ENCODE measurements around the gene ADAMTSL4.

ADAMTSL4 gene

DNA sequence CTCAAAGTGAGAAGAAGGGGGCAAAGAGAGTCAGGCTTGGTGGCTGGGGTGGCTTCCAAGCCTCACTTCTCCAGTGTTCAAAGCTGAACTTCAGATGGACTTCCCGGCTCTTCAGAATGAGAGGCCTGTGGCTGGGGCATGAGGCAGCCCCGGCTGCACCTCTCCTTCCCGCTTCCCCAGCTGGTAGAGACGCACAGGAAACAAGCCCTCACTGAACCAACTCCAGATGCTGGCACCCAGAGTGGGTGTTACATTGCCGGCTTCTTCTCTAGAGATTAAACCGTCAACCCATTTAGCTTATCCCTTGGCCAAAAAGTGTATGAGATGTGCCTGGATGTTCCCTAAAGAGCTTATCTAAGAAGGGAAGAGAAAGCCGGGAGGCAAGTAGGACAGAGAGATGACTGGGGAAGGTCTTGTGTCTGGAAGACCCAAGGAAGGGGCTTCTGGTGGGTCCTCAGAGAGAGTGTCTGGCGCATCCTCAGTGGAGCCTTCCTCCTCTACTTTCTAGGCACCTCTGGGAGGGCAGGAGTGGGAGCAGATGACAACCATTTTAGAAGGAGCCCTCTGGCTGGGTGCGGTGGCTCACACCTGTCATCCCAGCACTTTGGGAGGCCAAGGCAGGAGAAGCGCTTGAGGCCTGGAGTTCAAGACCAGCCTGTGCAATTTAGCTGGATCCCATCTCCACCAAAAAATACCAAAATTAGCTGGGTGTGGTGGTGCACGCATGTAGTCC lies 2.0 kb downstream of the ADAMTSL4 start:
- H3K79me2 ChIP-seq (ENCODE audit: insufficient read depth, low read length) = no peaks in the 10 kb centered on the region
- no peak overlapping the region for H3K9ac ChIP-seq (ENCODE audit: low read length)

DNA sequence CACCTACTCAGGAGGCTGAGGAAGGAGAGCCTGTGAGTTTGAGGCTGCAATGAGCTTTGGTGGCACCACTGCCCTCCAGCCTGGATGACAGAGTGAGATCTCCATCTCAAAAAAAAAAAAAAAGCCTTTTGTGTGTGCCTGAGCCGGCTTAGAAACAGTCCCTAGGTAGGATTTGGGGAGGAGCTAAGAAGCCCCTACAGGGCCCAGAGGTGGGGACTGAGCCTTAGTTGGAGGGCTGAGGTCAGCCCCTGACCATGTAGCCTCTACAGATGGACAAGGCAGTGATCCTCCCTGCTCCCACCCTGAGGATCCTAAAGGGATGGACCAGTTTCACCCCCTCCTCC lies 2.5 kb downstream of the ADAMTSL4 start:
- H3K27me3 ChIP-seq (ENCODE audit: low read length) = no peaks in the 10 kb centered on the region
- H3F3A ChIP-seq (ENCODE audit: insufficient read depth) = no peaks in the 10 kb centered on the region
- H3K9ac ChIP-seq (ENCODE audit: low read length) = no peak overlapping the region
- no peak overlapping the region for H3K4me3 ChIP-seq (ENCODE audit: insufficient read depth, low read length, poor library complexity, severe bottlenecking)
- no peak overlapping the region for H2AFZ ChIP-seq (ENCODE audit: low read depth, low read length, severe bottlenecking)
- no peaks in the 10 kb centered on the region for H3K36me3 ChIP-seq (ENCODE audit: low read length)
- no peak overlapping the region for H3K4me2 ChIP-seq (ENCODE audit: low read depth, low read length, poor library complexity, severe bottlenecking)
- no peak overlapping the region for H3K27ac ChIP-seq (ENCODE audit: low read depth, low read length)
- H3K9me2 ChIP-seq (replicated peaks; ENCODE audit: insufficient read depth, low read length) = no peaks in the 10 kb centered on the region
- no peaks in the 10 kb centered on the region for H4K20me1 ChIP-seq (ENCODE audit: low read depth, low read length)
- no peak for TF ChIP-seq EZH2phosphoT487 (conservative IDR thresholded peaks at IDR 0.05; ENCODE audit: low read length)
- TF ChIP-seq, protein P1, sequence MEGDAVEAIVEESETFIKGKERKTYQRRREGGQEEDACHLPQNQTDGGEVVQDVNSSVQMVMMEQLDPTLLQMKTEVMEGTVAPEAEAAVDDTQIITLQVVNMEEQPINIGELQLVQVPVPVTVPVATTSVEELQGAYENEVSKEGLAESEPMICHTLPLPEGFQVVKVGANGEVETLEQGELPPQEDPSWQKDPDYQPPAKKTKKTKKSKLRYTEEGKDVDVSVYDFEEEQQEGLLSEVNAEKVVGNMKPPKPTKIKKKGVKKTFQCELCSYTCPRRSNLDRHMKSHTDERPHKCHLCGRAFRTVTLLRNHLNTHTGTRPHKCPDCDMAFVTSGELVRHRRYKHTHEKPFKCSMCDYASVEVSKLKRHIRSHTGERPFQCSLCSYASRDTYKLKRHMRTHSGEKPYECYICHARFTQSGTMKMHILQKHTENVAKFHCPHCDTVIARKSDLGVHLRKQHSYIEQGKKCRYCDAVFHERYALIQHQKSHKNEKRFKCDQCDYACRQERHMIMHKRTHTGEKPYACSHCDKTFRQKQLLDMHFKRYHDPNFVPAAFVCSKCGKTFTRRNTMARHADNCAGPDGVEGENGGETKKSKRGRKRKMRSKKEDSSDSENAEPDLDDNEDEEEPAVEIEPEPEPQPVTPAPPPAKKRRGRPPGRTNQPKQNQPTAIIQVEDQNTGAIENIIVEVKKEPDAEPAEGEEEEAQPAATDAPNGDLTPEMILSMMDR (IDR thresholded peaks at IDR 0.05; ENCODE audit: insufficient read depth, low read length, poor library complexity, severe bottlenecking) = no peak
- no peaks in the 10 kb centered on the region for H3K9me3 ChIP-seq (ENCODE audit: insufficient read depth, low read length)
- H3K79me2 ChIP-seq (ENCODE audit: insufficient read depth, low read length) = no peaks in the 10 kb centered on the region

More for the DNA sequence above, 2.0 kb downstream of the ADAMTSL4 start:
- Histone ChIP-seq H3K4me3 (ENCODE audit: insufficient read depth, low read length, poor library complexity, severe bottlenecking) (no peak overlapping the region), H3K9me3 (ENCODE audit: insufficient read depth, low read length) (no peaks in the 10 kb centered on the region), H3K27me3 (ENCODE audit: low read length) (no peaks in the 10 kb centered on the region), H3F3A (ENCODE audit: insufficient read depth) (no peaks in the 10 kb centered on the region), H3K36me3 (ENCODE audit: low read length) (no peaks in the 10 kb centered on the region), H3K4me2 (ENCODE audit: low read depth, low read length, poor library complexity, severe bottlenecking) (no peak overlapping the region), H4K20me1 (ENCODE audit: low read depth, low read length) (no peaks in the 10 kb centered on the region), H2AFZ (ENCODE audit: low read depth, low read length, severe bottlenecking) (no peak overlapping the region), H3K9me2 (replicated peaks; ENCODE audit: insufficient read depth, low read length) (no peaks in the 10 kb centered on the region), H3K27ac (ENCODE audit: low read depth, low read length) (no peak overlapping the region)
- TF ChIP-seq EZH2phosphoT487 (conservative IDR thresholded peaks at IDR 0.05; ENCODE audit: low read length) = no peak
- TF ChIP-seq, protein P1 (IDR thresholded peaks at IDR 0.05; ENCODE audit: insufficient read depth, low read length, poor library complexity, severe bottlenecking) = no peak

DNA sequence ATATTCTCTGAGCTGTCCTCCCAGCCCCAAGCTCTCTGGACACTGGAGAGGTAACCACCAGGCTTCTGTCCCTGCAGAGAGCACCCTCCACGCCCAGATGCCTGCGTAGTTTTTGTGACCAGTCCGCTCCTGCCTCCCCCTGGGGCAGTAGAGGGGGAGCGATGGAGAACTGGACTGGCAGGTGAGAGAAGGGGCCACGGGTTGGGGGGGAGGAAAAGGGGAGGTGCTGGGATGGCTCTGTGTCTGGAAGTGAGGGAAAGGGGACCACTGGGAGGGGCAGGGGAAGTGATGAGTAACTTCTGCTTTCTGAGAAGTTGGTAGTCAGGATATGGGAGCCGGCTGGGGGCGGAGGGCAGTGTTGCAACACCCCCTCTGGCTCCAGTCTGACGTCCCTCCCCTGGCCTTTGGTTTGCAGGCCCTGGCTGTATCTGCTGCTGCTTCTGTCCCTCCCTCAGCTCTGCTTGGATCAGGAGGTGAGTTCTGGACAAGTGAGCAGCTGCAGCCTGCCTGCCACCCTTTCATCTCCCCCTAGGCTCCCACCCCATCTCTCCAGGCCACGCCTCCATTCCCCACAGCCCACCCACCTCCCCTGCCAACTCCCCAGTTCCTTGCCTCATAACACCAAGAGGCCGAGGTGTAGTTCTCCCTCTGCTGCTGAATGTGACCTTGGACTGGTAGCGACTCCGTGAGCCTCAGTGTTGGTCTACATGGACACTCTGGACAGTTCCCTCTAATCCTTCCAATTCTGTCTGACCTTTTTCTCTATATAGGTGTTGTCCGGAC lies 3.1 kb downstream of the ADAMTSL4 start:
- Histone ChIP-seq H3K36me3 (ENCODE audit: low read length) (no peaks in the 10 kb centered on the region), H3K9me3 (ENCODE audit: insufficient read depth, low read length) (no peaks in the 10 kb centered on the region), H3K27me3 (ENCODE audit: low read length) (no peaks in the 10 kb centered on the region), H3K9me2 (replicated peaks; ENCODE audit: insufficient read depth, low read length) (no peaks in the 10 kb centered on the region), H3F3A (ENCODE audit: insufficient read depth) (no peaks in the 10 kb centered on the region), H4K20me1 (ENCODE audit: low read depth, low read length) (no peaks in the 10 kb centered on the region), H3K9ac (ENCODE audit: low read length) (no peak overlapping the region), H3K79me2 (ENCODE audit: insufficient read depth, low read length) (no peaks in the 10 kb centered on the region), H3K4me2 (ENCODE audit: low read depth, low read length, poor library complexity, severe bottlenecking) (no peak overlapping the region), H3K27ac (ENCODE audit: low read depth, low read length) (no peak overlapping the region), H2AFZ (ENCODE audit: low read depth, low read length, severe bottlenecking) (no peak overlapping the region), H3K4me3 (ENCODE audit: insufficient read depth, low read length, poor library complexity, severe bottlenecking) (no peak overlapping the region)
- TF ChIP-seq EZH2phosphoT487 (conservative IDR thresholded peaks at IDR 0.05; ENCODE audit: low read length) = no peak
- TF ChIP-seq, protein P1 (IDR thresholded peaks at IDR 0.05; ENCODE audit: insufficient read depth, low read length, poor library complexity, severe bottlenecking) = no peak
